Skeletal muscle cell (primary cell): ENCODE measurements around the gene ACP1.
A peak's percentile ranks its signal among the peaks of the same experiment; 100 is the strongest.

ENCODE experiments used
- DNase-seq: peaks from one replicate; pipeline ENCODE4 v3.0.0-alpha.2; 2010; ENCODE audit warnings: low read depth
- H3K4me3 ChIP-seq: 2 replicates; pipeline ENCODE4 v1.5.1; 2011; ENCODE audit warnings: low read depth, mild to moderate bottlenecking, control low read depth, low read length, moderate library complexity

ACP1 gene

GRCh38 chr2:253202-253638 lies 11.5 kb upstream of the ACP1 start:
- no peak for DNase-seq
- H3K4me3 ChIP-seq: no peak overlapping the region

GRCh38 chr2:254241-254640 lies 10.5 kb upstream of the ACP1 start:
- H3K4me3 ChIP-seq: no peak overlapping the region
- DNase-seq: no peak

- no peak for DNase-seq
- H3K4me3 ChIP-seq: no peak overlapping the region
Observed at GRCh38 chr2:255195-255594, 9.6 kb upstream of the ACP1 start.

GRCh38 chr2:256094-256493 lies 8.7 kb upstream of the ACP1 start:
- H3K4me3 ChIP-seq: no peak overlapping the region
- no peak for DNase-seq

- no peak for DNase-seq
- no peak overlapping the region for H3K4me3 ChIP-seq
Observed at GRCh38 chr2:257429-257828, 7.3 kb upstream of the ACP1 start.

GRCh38 chr2:257842-258241 lies 6.9 kb upstream of the ACP1 start:
- no peak overlapping the region for H3K4me3 ChIP-seq
- DNase-seq: no peak

- DNase-seq: no peak
- no peak overlapping the region for H3K4me3 ChIP-seq
Observed at GRCh38 chr2:258933-259332, 5.8 kb upstream of the ACP1 start.

- DNase-seq: no peak
- H3K4me3 ChIP-seq: no peak overlapping the region
Observed at GRCh38 chr2:259789-260331, 4.9 kb upstream of the ACP1 start.

GRCh38 chr2:260507-261161 lies 4.1 kb upstream of the ACP1 start:
- no peak overlapping the region for H3K4me3 ChIP-seq
- DNase-seq: no peak

GRCh38 chr2:262117-262516 lies 2.6 kb upstream of the ACP1 start:
- no peak for DNase-seq
- no peak overlapping the region for H3K4me3 ChIP-seq

- H3K4me3 ChIP-seq: peak overlapping the region; percentile 96
- DNase-seq: no peak
Observed at GRCh38 chr2:263022-263738, 1.6 kb upstream of the ACP1 start.

- no peak for DNase-seq
- H3K4me3 ChIP-seq: peak within 1 kb of the TSS; percentile 96
Observed at GRCh38 chr2:263774-264492, 814 bp upstream of the ACP1 start, which contains the start of gene SH3YL1. SH3YL1 (minus strand) TSS chr2:264032; CDS start chr2:263984, 48 bp downstream.

GRCh38 chr2:268323-268722 lies 3.6 kb downstream of the ACP1 start:
- H3K4me3 ChIP-seq: no peak overlapping the region
- no peak for DNase-seq

- DNase-seq: no peak
- no peak overlapping the region for H3K4me3 ChIP-seq
Observed at GRCh38 chr2:269356-270030, 4.7 kb downstream of the ACP1 start.

GRCh38 chr2:270861-271260 lies 6.1 kb downstream of the ACP1 start:
- DNase-seq: no peak
- H3K4me3 ChIP-seq: no peak overlapping the region

- no peak overlapping the region for H3K4me3 ChIP-seq
- no peak for DNase-seq
Observed at GRCh38 chr2:271917-272316, 7.2 kb downstream of the ACP1 start.

GRCh38 chr2:273333-273732 lies 8.6 kb downstream of the ACP1 start:
- no peak for DNase-seq

GRCh38 chr2:274503-274902 lies 9.8 kb downstream of the ACP1 start:
- no peak overlapping the region for H3K4me3 ChIP-seq
- DNase-seq: no peak

More at GRCh38 chr2:273333-273732, 8.6 kb downstream of the ACP1 start:
- H3K4me3 ChIP-seq: no peak overlapping the region

- no peak overlapping the region for H3K4me3 ChIP-seq
- no peak for DNase-seq
Observed at GRCh38 chr2:275466-275865, 10.7 kb downstream of the ACP1 start.
